ACC112 (cell line): Measurements from ENCODE around the gene TBC1D22A.

Source experiments
- H2AFZ ChIP-seq: fragments of 200-600 bp; sonication (generic); one replicate; pipeline ENCODE4 v1.6.0; 2017; ENCODE audit warnings: antibody characterized with exemption, low read length; ENCODE audit not compliant: unreplicated experiment
- H3K27ac ChIP-seq: fragments of 200-600 bp; sonication (generic); 2 replicates; pipeline ENCODE4 v1.5.1; 2014; ENCODE audit warnings: low read depth, mild to moderate bottlenecking, antibody characterized with exemption, low read length, moderate library complexity
- H3K27me3 ChIP-seq: fragments of 200-600 bp; sonication (generic); 2 replicates; pipeline ENCODE4 v1.6.1; 2014; ENCODE audit warnings: mild to moderate bottlenecking, antibody characterized with exemption, low read length, moderate library complexity, mixed read lengths; ENCODE audit not compliant: insufficient read depth
- H3K36me3 ChIP-seq: fragments of 200-600 bp; sonication (generic); 2 replicates; pipeline ENCODE4 v1.6.1; 2016; ENCODE audit warnings: mild to moderate bottlenecking, antibody characterized with exemption, low read length, moderate library complexity, mixed read lengths; ENCODE audit not compliant: insufficient read depth
- H3K4me1 ChIP-seq: fragments of 200-600 bp; sonication (generic); one replicate; pipeline ENCODE4 v1.6.1; 2016; ENCODE audit warnings: low read length, mixed read lengths; ENCODE audit not compliant: insufficient read depth, unreplicated experiment, control insufficient read depth
- H3K4me3 ChIP-seq: fragments of 200-600 bp; sonication (generic); 2 replicates; pipeline ENCODE4 v1.5.1; 2014; ENCODE audit warnings: mild to moderate bottlenecking, low read depth, low read length
- H3K79me2 ChIP-seq: fragments of 200-600 bp; sonication (generic); one replicate; pipeline ENCODE4 v1.6.0; 2016; ENCODE audit warnings: low read length; ENCODE audit not compliant: control insufficient read depth, unreplicated experiment, insufficient read depth

The TBC1D22A gene

GRCh38 chr22:47151064-47151463 lies 388.6 kb downstream of the TBC1D22A start:
- no peak overlapping the region for H3K4me3 ChIP-seq
- H3K36me3 ChIP-seq: no peaks in the 10 kb centered on the region
- H3K27me3 ChIP-seq: no peaks in the 10 kb centered on the region
- no peak overlapping the region for H3K27ac ChIP-seq
- no peaks in the 10 kb centered on the region for H3K79me2 ChIP-seq
- H3K4me1 ChIP-seq: peaks cover 14% of the 10 kb centered on the region
- no peak overlapping the region for H2AFZ ChIP-seq

GRCh38 chr22:47151490-47151889 lies 389.0 kb downstream of the TBC1D22A start:
- Histone ChIP-seq H3K27me3 (no peaks in the 10 kb centered on the region), H3K4me1 (peaks cover 14% of the 10 kb centered on the region), H3K36me3 (no peaks in the 10 kb centered on the region), H3K79me2 (no peaks in the 10 kb centered on the region), H3K4me3 (no peak overlapping the region), H3K27ac (no peak overlapping the region), H2AFZ (no peak overlapping the region)

GRCh38 chr22:47152236-47152635 lies 389.8 kb downstream of the TBC1D22A start:
- H3K36me3 ChIP-seq: no peaks in the 10 kb centered on the region
- no peak overlapping the region for H3K27ac ChIP-seq
- no peaks in the 10 kb centered on the region for H3K79me2 ChIP-seq
- H2AFZ ChIP-seq: no peak overlapping the region
- no peaks in the 10 kb centered on the region for H3K27me3 ChIP-seq
- H3K4me3 ChIP-seq: no peak overlapping the region
- peaks cover 14% of the 10 kb centered on the region for H3K4me1 ChIP-seq

GRCh38 chr22:47152938-47153337 lies 390.5 kb downstream of the TBC1D22A start:
- Histone ChIP-seq H3K4me1 (peaks cover 14% of the 10 kb centered on the region), H3K36me3 (no peaks in the 10 kb centered on the region), H3K4me3 (no peak overlapping the region), H2AFZ (no peak overlapping the region), H3K27me3 (no peaks in the 10 kb centered on the region), H3K79me2 (no peaks in the 10 kb centered on the region), H3K27ac (no peak overlapping the region)

GRCh38 chr22:47153854-47154525 lies 391.5 kb downstream of the TBC1D22A start:
- H3K79me2 ChIP-seq: no peaks in the 10 kb centered on the region
- H2AFZ ChIP-seq: no peak overlapping the region
- peak overlapping the region; percentile 44; the same call in 1 of the 2 replicates for H3K4me3 ChIP-seq
- H3K4me1 ChIP-seq: peaks cover 14% of the 10 kb centered on the region
- no peaks in the 10 kb centered on the region for H3K27me3 ChIP-seq
- H3K27ac ChIP-seq: no peak overlapping the region
- H3K36me3 ChIP-seq: no peaks in the 10 kb centered on the region

- Histone ChIP-seq H3K27ac (no peak overlapping the region; the same call in 1 of the 2 replicates), H3K4me1 (peaks cover 14% of the 10 kb centered on the region), H3K27me3 (no peaks in the 10 kb centered on the region), H3K79me2 (no peaks in the 10 kb centered on the region), H2AFZ (peak overlapping the region; percentile 22), H3K4me3 (peak overlapping the region; percentile 44; the same call in 1 of the 2 replicates), H3K36me3 (no peaks in the 10 kb centered on the region)
Observed at GRCh38 chr22:47154621-47155081, 392.2 kb downstream of the TBC1D22A start.

- Histone ChIP-seq H3K27ac (no peak overlapping the region; the same call in 1 of the 2 replicates), H3K4me3 (peak overlapping the region; percentile 44; the same call in 1 of the 2 replicates), H2AFZ (peak overlapping the region; percentile 22), H3K79me2 (no peaks in the 10 kb centered on the region), H3K36me3 (no peaks in the 10 kb centered on the region), H3K27me3 (no peaks in the 10 kb centered on the region), H3K4me1 (peaks cover 14% of the 10 kb centered on the region)
Observed at GRCh38 chr22:47155131-47155885, 392.9 kb downstream of the TBC1D22A start.

- Histone ChIP-seq H2AFZ (no peak overlapping the region), H3K36me3 (no peaks in the 10 kb centered on the region), H3K4me1 (peaks cover 14% of the 10 kb centered on the region), H3K79me2 (no peaks in the 10 kb centered on the region), H3K4me3 (no peak overlapping the region), H3K27me3 (no peaks in the 10 kb centered on the region), H3K27ac (no peak overlapping the region)
Observed at GRCh38 chr22:47155912-47156311, 393.5 kb downstream of the TBC1D22A start.

- H3K4me3 ChIP-seq: no peak overlapping the region
- no peak overlapping the region for H2AFZ ChIP-seq
- H3K4me1 ChIP-seq: peaks cover 9% of the 10 kb centered on the region
- no peaks in the 10 kb centered on the region for H3K36me3 ChIP-seq
- H3K27me3 ChIP-seq: no peaks in the 10 kb centered on the region
- H3K79me2 ChIP-seq: no peaks in the 10 kb centered on the region
- H3K27ac ChIP-seq: no peak overlapping the region
Observed at GRCh38 chr22:47156352-47157092, 394.1 kb downstream of the TBC1D22A start.

- peaks cover 5% of the 10 kb centered on the region for H3K4me1 ChIP-seq
- no peaks in the 10 kb centered on the region for H3K79me2 ChIP-seq
- no peaks in the 10 kb centered on the region for H3K36me3 ChIP-seq
- no peak overlapping the region for H3K4me3 ChIP-seq
- no peaks in the 10 kb centered on the region for H3K27me3 ChIP-seq
- no peak overlapping the region for H3K27ac ChIP-seq
- no peak overlapping the region for H2AFZ ChIP-seq
Observed at GRCh38 chr22:47157093-47157420, 394.6 kb downstream of the TBC1D22A start.
